HEK293T (cell line): ENCODE measurements around the gene GAK.

Source experiments
- CTCF ChIA-PET: fragments of 350-600 bp; formaldehyde crosslinking; extraction: SDS; loops from one replicate; lab custom pipeline; 2021; ENCODE audit warnings: antibody characterized with exemption, inconsistent platforms; lab: Yijun Ruan, JAX
- POLR2A ChIA-PET: fragments of 350-600 bp; formaldehyde crosslinking; extraction: SDS; loops from one replicate; lab custom pipeline; 2020; ENCODE audit warnings: antibody characterized with exemption, inconsistent platforms; lab: Yijun Ruan, JAX
- DNase-seq: peaks from one replicate; pipeline ENCODE4 v3.0.0; 2012; ENCODE audit warnings: mixed read lengths; ENCODE audit errors: extremely low spot score
- ARNT ChIP-seq: fragments of 450-650 bp; IDR thresholded peaks from 2 replicates; pipeline ENCODE4 v1.6.1; 2017; ENCODE audit warnings: mild to moderate bottlenecking
- BHLHE40 ChIP-seq: fragments of 450-650 bp; IDR thresholded peaks from 2 replicates; pipeline ENCODE4 v1.6.1; 2016; ENCODE audit warnings: mild to moderate bottlenecking, moderate library complexity, borderline replicate concordance
- CTBP1 ChIP-seq: fragments of 450-650 bp; IDR thresholded peaks from 2 replicates; pipeline ENCODE4 v1.6.1; 2016; ENCODE audit warnings: borderline replicate concordance
- ELF4 ChIP-seq: fragments of 450-650 bp; IDR thresholded peaks from 2 replicates; pipeline ENCODE4 v1.6.1; 2017; ENCODE audit warnings: antibody characterized with exemption
- FOXA1 ChIP-seq: fragments of 450-650 bp; IDR thresholded peaks from 2 replicates; pipeline ENCODE4 v1.6.1; 2016; ENCODE audit warnings: mild to moderate bottlenecking
- FOXK2 ChIP-seq: fragments of 450-650 bp; IDR thresholded peaks from 2 replicates; pipeline ENCODE4 v1.6.1; 2016; ENCODE audit warnings: mild to moderate bottlenecking
- FOXM1 ChIP-seq: fragments of 450-650 bp; IDR thresholded peaks from 2 replicates; pipeline ENCODE4 v1.6.1; 2017; ENCODE audit warnings: mild to moderate bottlenecking, borderline replicate concordance
- HDGF ChIP-seq: fragments of 450-650 bp; IDR thresholded peaks from 2 replicates; pipeline ENCODE4 v1.6.1; 2017; ENCODE audit warnings: antibody characterized with exemption, borderline replicate concordance
- L3MBTL2 ChIP-seq: fragments of 450-650 bp; conservative IDR thresholded peaks from 2 replicates; pipeline ENCODE4 v1.6.1; 2016; ENCODE audit warnings: mild to moderate bottlenecking
- LEF1 ChIP-seq: fragments of 450-650 bp; IDR thresholded peaks from 2 replicates; pipeline ENCODE4 v1.6.1; 2017; ENCODE audit warnings: mild to moderate bottlenecking, borderline replicate concordance
- NFRKB ChIP-seq: fragments of 450-650 bp; IDR thresholded peaks from 2 replicates; pipeline ENCODE4 v1.6.1; 2016; ENCODE audit warnings: mild to moderate bottlenecking, moderate library complexity
- PKNOX1 ChIP-seq: fragments of 450-650 bp; IDR thresholded peaks from 2 replicates; pipeline ENCODE4 v1.6.1; 2016
- SP1 ChIP-seq: fragments of 450-650 bp; IDR thresholded peaks from 2 replicates; pipeline ENCODE4 v1.6.1; 2017
- SUZ12 ChIP-seq: fragments of 450-650 bp; IDR thresholded peaks from 2 replicates; pipeline ENCODE4 v1.6.1; 2016; ENCODE audit warnings: mild to moderate bottlenecking
- TARDBP ChIP-seq: fragments of 450-650 bp; IDR thresholded peaks from 2 replicates; pipeline ENCODE4 v1.6.1; 2016
- ZNF384 ChIP-seq: fragments of 450-650 bp; IDR thresholded peaks from 2 replicates; pipeline ENCODE4 v1.6.1; 2016

The GAK gene

GRCh38 chr4:854356-854755, 77.8 kb downstream of the GAK start:
- ChIA-PET CTCF (no interaction called here), POLR2A (no interaction called here)
- TF ChIP-seq FOXM1 (no peak), L3MBTL2 (no peak), ARNT (no peak), PKNOX1 (no peak), LEF1 (no peak), FOXK2 (no peak), BHLHE40 (no peak), HDGF (no peak), SP1 (no peak), ELF4 (no peak)
- no peak for DNase-seq

GRCh38 chr4:853416-853781, 78.7 kb downstream of the GAK start:
- ChIA-PET CTCF (no interaction called here), POLR2A (no interaction called here)
- no peak for DNase-seq
- TF ChIP-seq FOXK2, result no peak
- no peak for TF ChIP-seq FOXA1
- TF ChIP-seq L3MBTL2, result no peak
- TF ChIP-seq ELF4, result no peak

GRCh38 chr4:851701-852430, 80.2 kb downstream of the GAK start:
- no peak for TF ChIP-seq ARNT
- TF ChIP-seq FOXK2, result no peak
- TF ChIP-seq HDGF, result no peak
- no peak for TF ChIP-seq BHLHE40
- TF ChIP-seq FOXA1, result no peak
- TF ChIP-seq ZNF384, result no peak
- TF ChIP-seq CTBP1, result no peak
- TF ChIP-seq L3MBTL2, result no peak
- no peak for TF ChIP-seq LEF1
- no peak for TF ChIP-seq PKNOX1
- TF ChIP-seq FOXM1, result no peak
- TF ChIP-seq ELF4, result no peak
- ChIA-PET CTCF (no interaction called here), POLR2A (interaction anchor here (0.6 kb wide), 1 partner anchor 37 kb away, joined by 3 read pairs; no protein-coding TSS in a partner anchor)
- DNase-seq, result no peak

- ChIA-PET CTCF (no interaction called here), POLR2A (no interaction called here)
- TF ChIP-seq NFRKB (no peak), SP1 (no peak), CTBP1 (no peak)
- DNase-seq, result no peak
Observed at GRCh38 chr4:850323-850945, 81.7 kb downstream of the GAK start.

GRCh38 chr4:849478-850175, 82.5 kb downstream of the GAK start:
- no peak for TF ChIP-seq HDGF
- no peak for TF ChIP-seq FOXM1
- no peak for TF ChIP-seq FOXK2
- TF ChIP-seq ARNT, result no peak
- no peak for TF ChIP-seq CTBP1
- no peak for TF ChIP-seq NFRKB
- no peak for TF ChIP-seq LEF1
- TF ChIP-seq BHLHE40, result no peak
- TF ChIP-seq ELF4, result no peak
- CTCF ChIA-PET, result no interaction called here
- no peak for DNase-seq
- POLR2A ChIA-PET, result no interaction called here

- POLR2A ChIA-PET, result no interaction called here
- TF ChIP-seq PKNOX1 (no peak), SUZ12 (no peak), ELF4 (no peak), CTBP1 (no peak), BHLHE40 (no peak), FOXK2 (no peak), ZNF384 (no peak)
- no peak for DNase-seq
- CTCF ChIA-PET, result no interaction called here
Observed at GRCh38 chr4:848803-849477, 83.2 kb downstream of the GAK start.

GRCh38 chr4:848307-848691, 83.8 kb downstream of the GAK start:
- DNase-seq, result no peak
- TF ChIP-seq PKNOX1, result no peak
- no peak for TF ChIP-seq NFRKB
- TF ChIP-seq BHLHE40, result no peak
- TF ChIP-seq CTBP1, result no peak
- no peak for TF ChIP-seq L3MBTL2
- no peak for TF ChIP-seq FOXA1
- no peak for TF ChIP-seq ELF4
- no peak for TF ChIP-seq ARNT
- no peak for TF ChIP-seq ZNF384
- no peak for TF ChIP-seq TARDBP
- TF ChIP-seq SUZ12, result no peak
- TF ChIP-seq FOXK2, result no peak
- TF ChIP-seq LEF1, result no peak
- TF ChIP-seq HDGF, result no peak
- TF ChIP-seq FOXM1, result no peak
- TF ChIP-seq SP1, result no peak
- ChIA-PET POLR2A (no interaction called here), CTCF (no interaction called here)
